Epithelial cell of esophagus (primary cell): Measurements from ENCODE around the gene RBP3.
A peak's percentile ranks its signal among the peaks of the same experiment; 100 is the strongest.

Experiments used
- DNase-seq: peaks from one replicate; pipeline ENCODE4 v3.0.0; 2010; ENCODE audit warnings: low read depth
- H3K4me3 ChIP-seq: 2 replicates; pipeline ENCODE4 v1.5.1; 2011; ENCODE audit warnings: mild to moderate bottlenecking, low read length, control low read depth
- TF ChIP-seq, protein P1 (sequence below): IDR thresholded peaks from 2 replicates; pipeline ENCODE4 v1.5.1; 2011; ENCODE audit warnings: low read depth, mild to moderate bottlenecking, low read length, control low read depth, inconsistent platforms; ENCODE audit not compliant: insufficient read depth; ENCODE audit errors: missing control alignments

RBP3 gene

DNA sequence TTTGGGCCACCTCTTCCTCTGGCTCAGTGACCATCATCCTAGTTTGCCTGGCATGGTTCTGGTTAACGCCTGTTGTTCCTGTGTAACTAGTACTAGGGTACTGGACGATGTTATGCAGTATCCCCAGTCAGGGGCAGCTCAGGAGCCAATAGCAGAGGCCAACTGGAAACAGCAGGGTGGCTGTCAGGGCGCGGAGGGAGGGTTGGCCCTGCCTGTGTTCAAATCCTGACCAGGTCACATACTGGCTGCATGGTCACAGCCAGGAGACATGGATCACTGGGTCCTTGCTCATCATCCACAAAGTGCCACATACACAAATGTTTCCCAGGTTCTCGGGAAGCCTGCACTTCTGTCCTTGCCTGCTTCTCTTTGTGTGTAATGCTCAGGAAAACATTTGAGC is 12.3 kb upstream of the RBP3 start:
- TF ChIP-seq, protein P1, sequence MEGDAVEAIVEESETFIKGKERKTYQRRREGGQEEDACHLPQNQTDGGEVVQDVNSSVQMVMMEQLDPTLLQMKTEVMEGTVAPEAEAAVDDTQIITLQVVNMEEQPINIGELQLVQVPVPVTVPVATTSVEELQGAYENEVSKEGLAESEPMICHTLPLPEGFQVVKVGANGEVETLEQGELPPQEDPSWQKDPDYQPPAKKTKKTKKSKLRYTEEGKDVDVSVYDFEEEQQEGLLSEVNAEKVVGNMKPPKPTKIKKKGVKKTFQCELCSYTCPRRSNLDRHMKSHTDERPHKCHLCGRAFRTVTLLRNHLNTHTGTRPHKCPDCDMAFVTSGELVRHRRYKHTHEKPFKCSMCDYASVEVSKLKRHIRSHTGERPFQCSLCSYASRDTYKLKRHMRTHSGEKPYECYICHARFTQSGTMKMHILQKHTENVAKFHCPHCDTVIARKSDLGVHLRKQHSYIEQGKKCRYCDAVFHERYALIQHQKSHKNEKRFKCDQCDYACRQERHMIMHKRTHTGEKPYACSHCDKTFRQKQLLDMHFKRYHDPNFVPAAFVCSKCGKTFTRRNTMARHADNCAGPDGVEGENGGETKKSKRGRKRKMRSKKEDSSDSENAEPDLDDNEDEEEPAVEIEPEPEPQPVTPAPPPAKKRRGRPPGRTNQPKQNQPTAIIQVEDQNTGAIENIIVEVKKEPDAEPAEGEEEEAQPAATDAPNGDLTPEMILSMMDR, result no peak
- DNase-seq, result no peak
- no peak overlapping the region for H3K4me3 ChIP-seq

DNA sequence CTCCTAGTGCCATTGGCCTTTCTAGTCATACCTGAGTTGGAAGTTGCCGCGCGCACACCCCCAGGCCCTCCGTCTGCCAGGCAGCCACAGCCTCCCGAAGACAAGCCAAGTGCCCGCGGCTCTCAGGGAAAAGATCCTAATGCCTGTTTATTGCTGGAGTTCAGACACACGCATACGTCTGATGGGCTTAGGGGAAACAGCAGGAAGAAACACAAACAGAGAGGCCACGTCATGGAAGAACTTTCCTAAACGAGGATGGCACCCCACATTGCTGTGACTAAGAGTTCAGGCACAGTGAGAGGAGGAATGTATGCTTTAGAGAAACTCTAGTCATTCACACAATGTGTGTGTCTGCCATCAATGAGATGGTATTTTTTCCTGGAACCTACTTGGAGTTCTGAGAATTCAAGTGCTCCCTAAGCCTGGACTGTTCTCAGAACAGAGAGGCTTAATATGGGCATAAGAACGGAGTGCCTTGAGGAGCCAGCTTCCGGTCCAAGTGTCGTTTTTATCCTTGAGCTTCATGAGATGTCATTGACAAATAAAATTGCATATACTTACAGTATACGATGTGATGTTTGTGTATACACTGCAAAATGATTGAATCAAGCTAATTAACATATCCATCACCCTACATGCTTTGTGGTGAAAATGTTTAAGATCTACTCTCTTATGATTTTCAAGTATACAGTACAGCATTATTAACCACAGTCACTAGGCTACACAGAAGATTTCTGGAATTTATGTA is 11.6 kb upstream of the RBP3 start:
- no peak overlapping the region for H3K4me3 ChIP-seq
- no peak for DNase-seq
- TF ChIP-seq, protein P1, result no peak

DNA sequence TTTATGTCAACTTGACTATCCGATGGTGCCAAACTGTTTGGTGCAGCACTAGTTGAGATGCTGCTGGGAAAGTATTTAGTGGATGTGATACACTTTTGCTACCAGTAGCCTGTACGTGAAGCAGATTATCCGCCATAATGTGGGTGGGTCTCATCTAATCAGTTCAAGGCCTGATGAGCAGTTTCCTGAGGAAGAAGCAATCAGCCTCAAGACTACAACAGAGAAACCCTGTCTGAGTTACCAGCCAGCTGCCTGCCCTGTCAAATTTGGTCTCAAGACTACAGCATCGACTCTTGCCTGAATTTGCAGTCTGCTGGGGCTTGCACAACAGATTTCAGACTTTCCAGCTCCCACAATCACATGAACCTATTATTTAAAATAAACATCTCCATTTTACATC is 10.9 kb upstream of the RBP3 start:
- DNase-seq, result no peak
- H3K4me3 ChIP-seq, result no peak overlapping the region
- TF ChIP-seq, protein P1, result no peak

DNA sequence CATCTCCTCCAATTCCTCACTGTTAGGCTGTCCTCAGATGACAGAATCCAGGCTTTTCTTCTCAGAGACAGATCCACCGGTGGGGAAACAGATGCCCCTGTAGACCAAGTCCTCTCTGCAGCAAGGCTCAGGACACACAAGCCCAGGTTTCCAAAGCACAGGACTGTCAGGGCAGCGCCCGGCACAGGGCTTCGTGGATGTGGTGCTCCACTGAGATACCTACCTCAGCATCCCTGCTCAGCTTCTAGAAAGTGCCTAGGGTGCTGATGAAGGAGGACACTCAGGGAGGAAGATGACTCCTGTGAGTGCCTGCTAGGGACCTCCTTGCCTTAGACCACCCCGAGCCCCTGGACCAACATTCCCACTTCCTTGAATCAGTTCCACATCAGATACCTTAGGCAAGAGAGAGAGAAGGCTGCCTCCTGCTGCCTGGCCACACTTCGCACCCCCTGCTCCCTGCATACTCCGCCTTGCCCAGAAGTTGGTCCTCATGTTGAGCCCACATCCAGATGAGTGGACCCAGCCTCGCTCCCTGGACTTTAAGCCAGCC is 8.9 kb upstream of the RBP3 start:
- DNase-seq, result no peak

DNA sequence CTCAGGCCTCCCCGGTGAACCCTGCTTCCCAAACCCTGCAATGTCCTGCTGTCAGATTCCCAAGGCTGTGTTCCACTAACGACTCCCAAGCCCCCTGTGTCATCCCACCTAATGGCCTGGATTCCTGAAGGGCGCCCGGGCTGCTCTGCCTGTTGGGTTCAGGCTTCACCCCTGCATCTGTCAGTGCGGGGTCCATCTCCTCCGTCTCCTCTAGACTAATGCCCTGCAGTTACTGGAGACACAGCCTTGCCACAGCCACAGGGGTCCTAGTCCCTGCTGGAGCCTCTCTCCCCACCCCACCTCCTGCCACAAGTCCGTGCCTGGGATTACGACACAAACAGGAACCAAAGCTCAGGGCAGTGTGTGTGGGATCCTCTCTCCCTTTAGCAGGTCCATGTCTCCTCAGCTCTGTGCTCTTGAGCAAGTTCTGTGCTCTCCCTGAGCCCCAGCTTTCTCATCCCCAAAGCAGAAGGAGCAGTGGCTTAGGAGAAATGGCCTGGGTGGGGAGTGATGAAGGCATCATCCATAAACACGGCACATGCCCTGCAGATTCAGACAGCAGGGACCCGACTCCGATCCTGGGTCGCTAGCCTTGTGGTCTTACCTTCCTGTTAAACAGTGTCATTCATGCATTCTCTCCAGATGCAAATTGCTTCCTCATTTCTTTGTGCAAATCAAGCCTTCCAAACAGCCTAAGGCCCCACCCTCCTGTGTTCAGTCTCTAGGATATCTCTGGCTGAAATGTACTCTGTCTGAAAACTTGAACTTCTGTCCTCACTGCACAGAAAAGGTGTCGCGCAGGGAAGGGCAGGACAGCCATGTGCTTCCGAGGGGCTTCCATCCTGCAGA is 8.2 kb upstream of the RBP3 start:
- TF ChIP-seq, protein P1, result no peak
- no peak for DNase-seq

More for the DNA sequence above, 8.9 kb upstream of the RBP3 start:
- TF ChIP-seq, protein P1, result no peak
- H3K4me3 ChIP-seq, result no peak overlapping the region

DNA sequence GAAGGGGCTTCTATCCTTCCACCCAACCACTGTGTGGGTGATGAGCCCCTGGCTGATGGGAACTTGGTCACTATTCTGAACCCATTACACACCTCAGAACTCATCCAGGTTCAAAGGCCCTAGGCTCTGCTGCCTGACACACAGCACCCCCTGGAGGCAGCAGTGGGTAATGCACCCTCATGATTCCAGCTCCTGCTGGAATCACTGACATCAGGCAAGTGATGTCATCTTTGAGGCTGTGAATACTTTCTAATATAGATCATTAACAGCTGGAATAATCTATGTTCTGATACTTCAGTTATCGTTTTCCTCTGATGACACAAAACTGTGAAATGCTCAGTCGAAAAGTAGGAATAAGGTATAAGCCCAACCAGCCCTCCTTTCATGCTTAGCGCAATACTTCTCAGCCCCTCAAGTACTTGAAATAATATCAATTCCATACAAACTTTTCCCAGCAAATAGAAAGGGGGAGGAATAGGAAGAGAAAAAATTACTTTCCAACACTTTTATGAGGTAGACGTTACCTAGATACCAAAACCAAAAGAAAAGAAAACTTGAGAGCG is 7.5 kb upstream of the RBP3 start:
- DNase-seq, result peak; percentile 75
- TF ChIP-seq, protein P1, result peak; percentile 98
- H3K4me3 ChIP-seq, result no peak overlapping the region

More for the DNA sequence above, 8.2 kb upstream of the RBP3 start:
- H3K4me3 ChIP-seq, result no peak overlapping the region
